SK-N-SH treated with all-trans-retinoic acid at 6 μM for 48 hours (cell line): ENCODE data around the gene FMNL1.

ENCODE experiments used
- ATAC-seq: fragments of 200-7000 bp; cut with Tn5 transposase; 3 replicates; pipeline ENCODE4 v1.9.1; 2020; ENCODE audit warnings: mild to moderate bottlenecking, moderate library complexity
- ARNTL ChIP-seq: fragments of 450-650 bp; formaldehyde crosslinking; IDR thresholded peaks from 2 replicates; pipeline ENCODE4 v1.5.0; 2020; ENCODE audit warnings: low read depth, mild to moderate bottlenecking, moderate library complexity, borderline replicate concordance
- BACH2 ChIP-seq: fragments of 250-450 bp; sonication (Bioruptor Pico); IDR thresholded peaks from 2 replicates; pipeline ENCODE4 v1.9.0; 2021; ENCODE audit warnings: mild to moderate bottlenecking, borderline replicate concordance
- CSDC2 ChIP-seq: fragments of 250-450 bp; sonication (Bioruptor Pico); IDR thresholded peaks from 2 replicates; pipeline ENCODE4 v1.5.0; 2020; ENCODE audit warnings: mild to moderate bottlenecking, moderate library complexity
- ESRRG ChIP-seq: fragments of 250-450 bp; sonication (Bioruptor Pico); IDR thresholded peaks from 2 replicates; pipeline ENCODE4 v1.6.1; 2021; ENCODE audit warnings: mild to moderate bottlenecking
- GLIS3 ChIP-seq: fragments of 250-450 bp; sonication (Bioruptor Pico); IDR thresholded peaks from 2 replicates; pipeline ENCODE4 v1.5.0; 2020; ENCODE audit warnings: mild to moderate bottlenecking, moderate library complexity
- ISL1 ChIP-seq: fragments of 250-450 bp; sonication (Bioruptor Pico); IDR thresholded peaks from 2 replicates; pipeline ENCODE4 v2.1.2; 2022; ENCODE audit warnings: mild to moderate bottlenecking, moderate library complexity
- OSR1 ChIP-seq: fragments of 250-450 bp; sonication (Bioruptor Pico); IDR thresholded peaks from 2 replicates; pipeline ENCODE4 v1.8.0; 2022; ENCODE audit warnings: moderate library complexity, mild to moderate bottlenecking, inconsistent platforms
- PPARA ChIP-seq: fragments of 250-450 bp; sonication (Bioruptor Pico); IDR thresholded peaks from 2 replicates; pipeline ENCODE4 v1.5.0; 2020; ENCODE audit warnings: mild to moderate bottlenecking, borderline replicate concordance
- RARB ChIP-seq: fragments of 250-450 bp; sonication (Bioruptor Pico); IDR thresholded peaks from 2 replicates; pipeline ENCODE4 v1.8.0; 2021; ENCODE audit warnings: mild to moderate bottlenecking, moderate library complexity
- SNAI2 ChIP-seq: fragments of 250-450 bp; sonication (Bioruptor Pico); IDR thresholded peaks from 2 replicates; pipeline ENCODE4 v1.5.0; 2020; ENCODE audit warnings: mild to moderate bottlenecking, moderate library complexity
- TCF4 ChIP-seq: fragments of 250-450 bp; sonication (Bioruptor Pico); IDR thresholded peaks from 2 replicates; pipeline ENCODE4 v1.8.0; 2021; ENCODE audit warnings: mild to moderate bottlenecking, moderate library complexity, borderline replicate concordance
- TOX ChIP-seq: fragments of 250-450 bp; sonication (Bioruptor Pico); IDR thresholded peaks from 2 replicates; pipeline ENCODE4 v1.8.0; 2021; ENCODE audit warnings: mild to moderate bottlenecking, moderate library complexity, borderline replicate concordance
- ZFP3 ChIP-seq: fragments of 250-450 bp; sonication (Bioruptor Pico); IDR thresholded peaks from 2 replicates; pipeline ENCODE4 v1.5.0; 2020; ENCODE audit warnings: mild to moderate bottlenecking, moderate library complexity
- ZFP30 ChIP-seq: fragments of 450-650 bp; formaldehyde crosslinking; IDR thresholded peaks from 2 replicates; pipeline ENCODE4 v1.5.0; 2022; ENCODE audit warnings: mild to moderate bottlenecking, moderate library complexity
- ZNF565 ChIP-seq: fragments of 450-650 bp; formaldehyde crosslinking; conservative IDR thresholded peaks from 2 replicates; pipeline ENCODE4 v1.5.0; 2020; ENCODE audit warnings: low read depth, mild to moderate bottlenecking, moderate library complexity
- ZNF70 ChIP-seq: fragments of 450-650 bp; formaldehyde crosslinking; IDR thresholded peaks from 2 replicates; pipeline ENCODE4 v1.5.0; 2020; ENCODE audit warnings: mild to moderate bottlenecking, moderate library complexity
- ZNF8 ChIP-seq: fragments of 450-650 bp; formaldehyde crosslinking; IDR thresholded peaks from 2 replicates; pipeline ENCODE4 v1.5.0; 2020; ENCODE audit warnings: mild to moderate bottlenecking, moderate library complexity
- TF ChIP-seq, protein P1 (sequence below): fragments of 250-450 bp; sonication (Bioruptor Pico); IDR thresholded peaks from 2 replicates; pipeline ENCODE4 v1.5.1; 2020; ENCODE audit warnings: low read depth, mild to moderate bottlenecking, moderate library complexity
- TF ChIP-seq, protein P2 (sequence below): fragments of 250-450 bp; sonication (Bioruptor Pico); IDR thresholded peaks from 2 replicates; pipeline ENCODE4 v1.5.0; 2020; ENCODE audit warnings: mild to moderate bottlenecking, moderate library complexity
- TF ChIP-seq, protein P3 (sequence below): fragments of 250-450 bp; sonication (Bioruptor Pico); IDR thresholded peaks from 2 replicates; pipeline ENCODE4 v1.8.0; 2021; ENCODE audit warnings: low read depth, mild to moderate bottlenecking, moderate library complexity, borderline replicate concordance
- TF ChIP-seq, protein P4 (sequence below): fragments of 250-450 bp; sonication (Bioruptor Pico); IDR thresholded peaks from 2 replicates; pipeline ENCODE4 v1.8.0; 2020; ENCODE audit warnings: mild to moderate bottlenecking, moderate library complexity, borderline replicate concordance

The FMNL1 gene

DNA sequence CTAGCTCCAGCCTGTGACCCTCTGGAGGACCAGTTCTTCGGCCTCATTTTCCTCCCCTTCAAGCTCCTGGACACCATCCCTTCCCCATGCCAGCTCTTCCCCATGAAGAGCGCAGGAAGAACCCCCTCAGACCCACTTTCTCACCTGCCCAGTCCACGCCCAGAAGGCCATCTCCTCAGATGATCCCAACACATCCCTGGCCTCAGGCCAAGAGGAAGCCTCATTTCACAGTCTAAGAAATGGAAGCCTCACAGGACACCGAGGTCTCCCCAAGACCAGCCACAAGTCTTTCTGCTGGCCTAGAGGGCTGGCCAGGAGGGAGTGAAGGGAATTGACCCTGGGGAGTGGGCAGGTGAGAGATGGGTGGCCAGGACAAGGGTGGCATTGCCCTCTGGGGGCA is 32.2 kb downstream of the FMNL1 start:
- ATAC-seq: no peak
- TF ChIP-seq ARNTL: no peak
- TF ChIP-seq CSDC2 (CRISPR knock-in tag): no peak
- TF ChIP-seq ZFP3 (CRISPR knock-in tag): no peak
- TF ChIP-seq RARB: no peak
- TF ChIP-seq SNAI2 (CRISPR knock-in tag): no peak
- TF ChIP-seq OSR1 (CRISPR knock-in tag): no peak
- TF ChIP-seq, protein P1, sequence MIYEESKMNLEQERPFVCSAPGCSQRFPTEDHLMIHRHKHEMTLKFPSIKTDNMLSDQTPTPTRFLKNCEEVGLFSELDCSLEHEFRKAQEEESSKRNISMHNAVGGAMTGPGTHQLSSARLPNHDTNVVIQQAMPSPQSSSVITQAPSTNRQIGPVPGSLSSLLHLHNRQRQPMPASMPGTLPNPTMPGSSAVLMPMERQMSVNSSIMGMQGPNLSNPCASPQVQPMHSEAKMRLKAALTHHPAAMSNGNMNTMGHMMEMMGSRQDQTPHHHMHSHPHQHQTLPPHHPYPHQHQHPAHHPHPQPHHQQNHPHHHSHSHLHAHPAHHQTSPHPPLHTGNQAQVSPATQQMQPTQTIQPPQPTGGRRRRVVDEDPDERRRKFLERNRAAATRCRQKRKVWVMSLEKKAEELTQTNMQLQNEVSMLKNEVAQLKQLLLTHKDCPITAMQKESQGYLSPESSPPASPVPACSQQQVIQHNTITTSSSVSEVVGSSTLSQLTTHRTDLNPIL (CRISPR knock-in tag): no peak
- TF ChIP-seq ZNF8 (CRISPR knock-in tag): no peak
- no peak for TF ChIP-seq BACH2 (CRISPR knock-in tag)
- no peak for TF ChIP-seq ZNF565 (CRISPR knock-in tag)
- TF ChIP-seq, protein P2, sequence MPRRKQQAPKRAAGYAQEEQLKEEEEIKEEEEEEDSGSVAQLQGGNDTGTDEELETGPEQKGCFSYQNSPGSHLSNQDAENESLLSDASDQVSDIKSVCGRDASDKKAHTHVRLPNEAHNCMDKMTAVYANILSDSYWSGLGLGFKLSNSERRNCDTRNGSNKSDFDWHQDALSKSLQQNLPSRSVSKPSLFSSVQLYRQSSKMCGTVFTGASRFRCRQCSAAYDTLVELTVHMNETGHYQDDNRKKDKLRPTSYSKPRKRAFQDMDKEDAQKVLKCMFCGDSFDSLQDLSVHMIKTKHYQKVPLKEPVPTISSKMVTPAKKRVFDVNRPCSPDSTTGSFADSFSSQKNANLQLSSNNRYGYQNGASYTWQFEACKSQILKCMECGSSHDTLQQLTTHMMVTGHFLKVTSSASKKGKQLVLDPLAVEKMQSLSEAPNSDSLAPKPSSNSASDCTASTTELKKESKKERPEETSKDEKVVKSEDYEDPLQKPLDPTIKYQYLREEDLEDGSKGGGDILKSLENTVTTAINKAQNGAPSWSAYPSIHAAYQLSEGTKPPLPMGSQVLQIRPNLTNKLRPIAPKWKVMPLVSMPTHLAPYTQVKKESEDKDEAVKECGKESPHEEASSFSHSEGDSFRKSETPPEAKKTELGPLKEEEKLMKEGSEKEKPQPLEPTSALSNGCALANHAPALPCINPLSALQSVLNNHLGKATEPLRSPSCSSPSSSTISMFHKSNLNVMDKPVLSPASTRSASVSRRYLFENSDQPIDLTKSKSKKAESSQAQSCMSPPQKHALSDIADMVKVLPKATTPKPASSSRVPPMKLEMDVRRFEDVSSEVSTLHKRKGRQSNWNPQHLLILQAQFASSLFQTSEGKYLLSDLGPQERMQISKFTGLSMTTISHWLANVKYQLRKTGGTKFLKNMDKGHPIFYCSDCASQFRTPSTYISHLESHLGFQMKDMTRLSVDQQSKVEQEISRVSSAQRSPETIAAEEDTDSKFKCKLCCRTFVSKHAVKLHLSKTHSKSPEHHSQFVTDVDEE (CRISPR knock-in tag): no peak
- no peak for TF ChIP-seq TOX
- TF ChIP-seq ZNF70 (CRISPR knock-in tag): no peak
- no peak for TF ChIP-seq TCF4
- no peak for TF ChIP-seq ZFP30 (CRISPR knock-in tag)
- TF ChIP-seq, protein P3, sequence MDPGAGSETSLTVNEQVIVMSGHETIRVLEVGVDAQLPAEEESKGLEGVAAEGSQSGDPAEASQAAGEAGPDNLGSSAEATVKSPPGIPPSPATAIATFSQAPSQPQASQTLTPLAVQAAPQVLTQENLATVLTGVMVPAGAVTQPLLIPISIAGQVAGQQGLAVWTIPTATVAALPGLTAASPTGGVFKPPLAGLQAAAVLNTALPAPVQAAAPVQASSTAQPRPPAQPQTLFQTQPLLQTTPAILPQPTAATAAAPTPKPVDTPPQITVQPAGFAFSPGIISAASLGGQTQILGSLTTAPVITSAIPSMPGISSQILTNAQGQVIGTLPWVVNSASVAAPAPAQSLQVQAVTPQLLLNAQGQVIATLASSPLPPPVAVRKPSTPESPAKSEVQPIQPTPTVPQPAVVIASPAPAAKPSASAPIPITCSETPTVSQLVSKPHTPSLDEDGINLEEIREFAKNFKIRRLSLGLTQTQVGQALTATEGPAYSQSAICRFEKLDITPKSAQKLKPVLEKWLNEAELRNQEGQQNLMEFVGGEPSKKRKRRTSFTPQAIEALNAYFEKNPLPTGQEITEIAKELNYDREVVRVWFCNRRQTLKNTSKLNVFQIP (CRISPR knock-in tag): no peak

DNA sequence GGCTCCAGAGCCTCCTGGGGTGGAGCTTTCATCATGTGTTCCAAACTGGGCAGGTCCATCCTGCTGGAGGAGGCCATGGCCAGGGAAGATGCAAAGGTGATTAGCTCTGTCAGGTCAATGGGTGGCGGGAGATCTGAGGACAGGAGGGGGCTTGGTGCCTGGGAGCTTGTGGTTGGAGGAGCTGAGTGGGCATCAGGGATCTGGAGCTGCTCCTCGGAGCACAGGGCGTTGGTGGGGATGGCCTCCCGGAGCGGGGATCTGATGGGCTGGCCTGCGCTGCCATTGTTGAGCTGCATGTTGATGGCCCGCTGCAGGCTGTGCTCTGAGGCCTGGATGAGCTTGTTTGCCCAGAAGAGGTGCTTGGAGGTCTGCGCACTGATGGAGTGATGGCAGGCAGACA is 33.7 kb downstream of the FMNL1 start:
- no peak for ATAC-seq
- no peak for TF ChIP-seq RARB
- TF ChIP-seq ESRRG (CRISPR knock-in tag): no peak
- TF ChIP-seq, protein P1 (CRISPR knock-in tag): no peak
- TF ChIP-seq ISL1 (CRISPR knock-in tag): no peak
- TF ChIP-seq ZNF8 (CRISPR knock-in tag): no peak
- TF ChIP-seq, protein P4, sequence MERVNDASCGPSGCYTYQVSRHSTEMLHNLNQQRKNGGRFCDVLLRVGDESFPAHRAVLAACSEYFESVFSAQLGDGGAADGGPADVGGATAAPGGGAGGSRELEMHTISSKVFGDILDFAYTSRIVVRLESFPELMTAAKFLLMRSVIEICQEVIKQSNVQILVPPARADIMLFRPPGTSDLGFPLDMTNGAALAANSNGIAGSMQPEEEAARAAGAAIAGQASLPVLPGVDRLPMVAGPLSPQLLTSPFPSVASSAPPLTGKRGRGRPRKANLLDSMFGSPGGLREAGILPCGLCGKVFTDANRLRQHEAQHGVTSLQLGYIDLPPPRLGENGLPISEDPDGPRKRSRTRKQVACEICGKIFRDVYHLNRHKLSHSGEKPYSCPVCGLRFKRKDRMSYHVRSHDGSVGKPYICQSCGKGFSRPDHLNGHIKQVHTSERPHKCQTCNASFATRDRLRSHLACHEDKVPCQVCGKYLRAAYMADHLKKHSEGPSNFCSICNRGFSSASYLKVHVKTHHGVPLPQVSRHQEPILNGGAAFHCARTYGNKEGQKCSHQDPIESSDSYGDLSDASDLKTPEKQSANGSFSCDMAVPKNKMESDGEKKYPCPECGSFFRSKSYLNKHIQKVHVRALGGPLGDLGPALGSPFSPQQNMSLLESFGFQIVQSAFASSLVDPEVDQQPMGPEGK: no peak
- TF ChIP-seq ZNF70 (CRISPR knock-in tag): no peak
- no peak for TF ChIP-seq PPARA
- TF ChIP-seq ARNTL: no peak
- TF ChIP-seq OSR1 (CRISPR knock-in tag): no peak
- TF ChIP-seq, protein P3 (CRISPR knock-in tag): no peak
- TF ChIP-seq TCF4: no peak
- no peak for TF ChIP-seq CSDC2 (CRISPR knock-in tag)
- TF ChIP-seq TOX: no peak
- TF ChIP-seq GLIS3: no peak
- TF ChIP-seq ZFP30 (CRISPR knock-in tag): no peak
- TF ChIP-seq, all 23 proteins: peak for 0
